H7 (cell line): ENCODE data around the gene MAP1LC3A. TPM values are rescaled to one million over a fixed set of nuclear protein-coding genes. Genes with fewer than 3 reads are reported as not detected.

ENCODE experiments used
- DNase-seq: peaks from one replicate; pipeline ENCODE4 v3.0.0; 2012
- H3K27me3 ChIP-seq: 2 replicates; pipeline ENCODE4 v1.6.0; 2011; ENCODE audit warnings: mild to moderate bottlenecking, low read length; ENCODE audit not compliant: control insufficient read depth, insufficient read depth
- H3K36me3 ChIP-seq: replicated peaks from 2 replicates; pipeline ENCODE4 v1.5.1; 2011; ENCODE audit warnings: low read length; ENCODE audit not compliant: control insufficient read depth, insufficient read depth
- H3K4me3 ChIP-seq: 2 replicates; pipeline ENCODE4 v1.5.1; 2011; ENCODE audit warnings: low read depth, mild to moderate bottlenecking, control low read depth, low read length, moderate library complexity; ENCODE audit not compliant: insufficient read depth
- total RNA-seq: library from RNA; depleted of rRNA; stranded (reverse); fragments of >200 nt; shearing (Covaris generic); gene quantifications from 2 replicates; pipeline ENCODE4 v1.2.3, GENCODE V29; 2014

MAP1LC3A gene
- total RNA-seq, 1 experiment from 2014 or later, result 13.4 TPM

DNA sequence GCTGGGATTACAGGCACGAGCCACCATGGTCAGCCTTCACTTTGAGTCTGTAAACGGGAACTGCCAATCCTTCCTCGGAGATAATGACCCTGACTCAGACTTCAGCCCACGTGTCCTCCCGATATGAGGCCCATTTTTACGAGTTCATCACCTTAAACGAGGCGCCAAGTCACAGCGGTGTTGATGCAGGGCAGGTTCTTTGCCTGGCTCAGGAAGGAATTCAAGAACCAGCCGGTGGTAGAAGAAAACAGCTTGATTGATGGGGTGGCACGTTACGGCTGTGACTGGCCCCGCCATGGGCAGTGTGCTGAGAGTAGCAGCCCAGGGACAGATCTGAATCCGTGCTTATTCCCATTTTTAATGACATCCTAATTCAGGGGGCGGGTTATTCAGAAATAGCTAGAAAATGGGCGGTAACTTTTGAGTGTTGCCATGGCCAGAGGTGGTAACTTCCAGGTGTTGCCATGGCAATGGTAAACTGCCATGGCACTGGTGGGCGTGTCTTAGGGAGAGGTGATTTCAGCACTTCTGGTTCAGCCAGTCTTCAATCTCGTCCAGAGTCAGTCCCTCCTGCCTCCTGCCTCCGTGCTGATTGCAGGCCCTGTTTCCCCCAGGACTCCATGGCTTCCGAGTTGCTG, 9.1 kb upstream of the MAP1LC3A start:
- no peak overlapping the region for H3K4me3 ChIP-seq
- no peaks in the 10 kb centered on the region for H3K36me3 ChIP-seq
- H3K27me3 ChIP-seq, result no peaks in the 10 kb centered on the region
- peak; percentile 83 for DNase-seq

DNA sequence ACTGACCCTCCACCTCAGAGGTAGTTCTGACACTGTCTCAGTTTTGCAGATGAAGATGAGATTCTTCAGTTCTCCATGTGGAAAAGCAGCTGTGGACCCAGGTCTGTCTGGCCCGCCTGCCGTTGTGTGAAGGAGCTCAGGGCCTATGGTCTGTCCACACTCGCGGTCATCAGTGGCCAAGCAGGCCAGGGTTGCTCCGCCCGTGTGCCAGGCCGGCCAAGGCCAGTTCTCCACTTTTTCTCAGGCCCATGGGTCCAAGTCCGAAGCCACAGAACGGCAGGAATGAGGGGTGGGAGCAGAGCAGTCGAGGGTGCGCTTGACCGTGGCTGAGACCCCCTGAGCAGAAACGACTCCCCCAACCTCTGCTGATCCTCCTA, 8.6 kb upstream of the MAP1LC3A start:
- no peaks in the 10 kb centered on the region for H3K27me3 ChIP-seq
- no peaks in the 10 kb centered on the region for H3K36me3 ChIP-seq
- H3K4me3 ChIP-seq, result no peak overlapping the region
- no peak for DNase-seq

DNA sequence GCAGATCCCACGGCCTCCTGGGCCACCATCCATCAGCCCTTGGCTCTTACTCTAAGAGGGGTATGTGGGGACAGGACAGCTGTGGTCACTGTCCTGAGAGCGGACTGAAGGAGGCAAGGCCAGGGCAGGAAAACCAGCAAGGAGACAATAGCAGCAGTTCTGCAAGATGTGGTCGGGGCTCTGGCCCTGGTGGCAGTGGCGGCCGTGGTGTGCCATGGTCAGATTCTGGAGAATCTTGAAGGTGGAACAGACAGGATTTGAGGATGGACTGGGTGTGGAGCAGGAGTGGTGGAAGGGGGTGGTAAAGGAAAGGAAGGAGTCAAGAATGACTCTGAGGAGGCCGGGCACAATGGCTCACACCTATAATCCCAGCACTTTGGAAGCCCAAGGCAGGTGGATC, 5.9 kb upstream of the MAP1LC3A start:
- Histone ChIP-seq H3K27me3 (no peaks in the 10 kb centered on the region), H3K4me3 (no peak overlapping the region), H3K36me3 (no peaks in the 10 kb centered on the region)
- peak; percentile 19 for DNase-seq

DNA sequence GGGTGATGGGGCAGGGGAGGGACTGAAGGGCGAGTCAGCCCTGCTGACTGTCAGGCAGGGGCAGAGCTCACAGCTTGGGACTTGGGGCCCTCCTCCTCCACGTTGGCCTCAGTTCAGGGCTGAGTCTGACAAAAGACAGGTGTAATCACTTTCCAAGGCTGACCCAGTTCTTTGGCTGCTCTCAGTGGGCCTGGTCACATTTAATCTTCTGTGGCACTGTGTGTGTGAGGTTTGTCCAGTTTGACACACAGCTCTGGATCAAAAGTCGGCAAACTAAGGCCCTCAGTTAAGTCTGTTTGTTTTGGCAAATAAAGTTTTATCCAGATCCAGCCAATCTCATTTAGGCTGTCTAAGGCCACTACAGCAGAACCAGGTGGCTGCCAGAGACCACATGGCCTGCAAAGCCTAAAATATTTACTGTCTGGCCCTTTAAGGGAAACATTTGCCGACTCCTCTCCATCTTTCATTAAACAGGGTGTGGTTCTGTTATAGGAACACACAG, 5.1 kb upstream of the MAP1LC3A start:
- peak; percentile 37 for DNase-seq

DNA sequence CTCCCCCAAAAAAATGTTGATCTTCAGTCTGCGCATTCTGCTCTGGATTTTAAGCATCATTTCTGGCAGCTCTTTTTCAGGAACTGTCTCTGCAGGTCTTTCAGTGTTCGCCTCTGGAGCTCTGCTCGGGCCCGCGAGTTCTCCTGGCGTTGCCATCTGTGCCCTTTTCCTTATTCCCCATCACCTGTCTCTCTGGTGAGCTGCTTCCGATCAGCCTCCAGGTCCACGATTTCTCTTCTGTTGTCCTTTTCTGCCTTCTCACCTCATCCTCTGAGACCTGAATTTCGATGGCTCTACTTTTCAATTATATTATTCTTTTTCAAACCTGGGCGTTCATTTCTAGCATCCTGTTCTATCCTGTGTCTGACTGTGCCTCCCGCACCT, 590 bp upstream of the MAP1LC3A start:
- Histone ChIP-seq H3K36me3 (no peaks in the 10 kb centered on the region; the same call in 1 of the 2 replicates), H3K27me3 (no peaks in the 10 kb centered on the region; the same call in 1 of the 2 replicates), H3K4me3 (peak overlapping the region; percentile 64)
- no peak for DNase-seq

More for the DNA sequence above, 5.1 kb upstream of the MAP1LC3A start:
- Histone ChIP-seq H3K36me3 (no peaks in the 10 kb centered on the region), H3K4me3 (no peak overlapping the region), H3K27me3 (no peaks in the 10 kb centered on the region; the same call in 1 of the 2 replicates)

DNA sequence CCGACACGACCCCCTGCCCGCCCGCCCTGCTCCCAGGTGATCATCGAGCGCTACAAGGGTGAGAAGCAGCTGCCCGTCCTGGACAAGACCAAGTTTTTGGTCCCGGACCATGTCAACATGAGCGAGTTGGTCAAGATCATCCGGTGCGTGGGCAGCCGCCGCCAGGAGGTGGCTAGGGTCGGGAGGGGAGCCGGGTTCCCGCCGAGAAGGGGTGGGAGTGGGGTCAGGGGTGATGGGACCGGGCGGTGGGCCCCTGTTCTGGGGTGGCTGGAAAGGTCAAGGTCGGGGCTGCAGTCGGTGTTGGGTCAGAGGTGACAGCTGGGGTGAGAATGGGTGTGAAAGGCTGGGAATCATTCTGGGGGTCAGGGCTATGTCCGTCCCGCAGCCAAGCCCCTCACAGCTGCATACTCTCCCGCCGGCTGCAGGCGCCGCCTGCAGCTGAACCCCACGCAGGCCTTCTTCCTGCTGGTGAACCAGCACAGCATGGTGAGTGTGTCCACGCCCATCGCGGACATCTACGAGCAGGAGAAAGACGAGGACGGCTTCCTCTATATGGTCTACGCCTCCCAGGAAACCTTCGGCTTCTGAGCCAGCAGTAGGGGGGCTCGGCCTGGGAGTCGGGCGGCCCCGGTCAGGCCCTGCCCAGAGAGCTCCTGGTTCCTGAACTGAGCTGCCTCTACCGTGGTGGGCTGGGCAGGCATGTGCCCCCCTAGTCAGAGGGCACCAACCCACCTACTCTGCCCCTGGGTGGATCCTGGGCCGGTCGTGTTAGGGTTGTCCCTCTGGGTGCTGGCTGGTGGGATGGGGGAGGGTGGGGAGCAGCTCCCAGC, 1.0 kb downstream of the MAP1LC3A start:
- Histone ChIP-seq H3K27me3 (no peaks in the 10 kb centered on the region; the same call in 1 of the 2 replicates), H3K4me3 (peak overlapping the region; percentile 64), H3K36me3 (peaks cover 1% of the 10 kb centered on the region)
- DNase-seq, result peak; percentile 70

DNA sequence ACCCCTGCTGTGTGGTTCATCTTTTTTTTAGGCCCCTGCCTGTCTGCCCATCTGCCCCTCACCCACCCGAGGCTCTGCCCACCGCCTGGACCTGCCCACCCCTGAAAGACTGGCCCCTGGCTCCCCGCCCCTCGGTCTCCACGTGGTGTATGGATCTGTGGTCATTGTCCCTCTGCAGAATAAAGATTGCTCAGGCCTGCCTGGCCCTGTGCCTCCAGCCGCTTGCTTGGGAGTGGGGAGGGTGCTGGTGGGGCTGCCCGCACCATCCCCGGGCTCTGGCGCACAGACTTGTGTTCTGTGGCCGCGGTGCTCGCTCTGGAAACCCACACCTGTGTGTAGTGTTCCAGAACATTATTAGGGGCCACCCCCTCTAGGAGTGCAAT, 1.6 kb downstream of the MAP1LC3A start:
- DNase-seq, result no peak
- H3K27me3 ChIP-seq, result no peaks in the 10 kb centered on the region; the same call in 1 of the 2 replicates
- H3K4me3 ChIP-seq, result no peak overlapping the region
- peaks cover 1% of the 10 kb centered on the region for H3K36me3 ChIP-seq

DNA sequence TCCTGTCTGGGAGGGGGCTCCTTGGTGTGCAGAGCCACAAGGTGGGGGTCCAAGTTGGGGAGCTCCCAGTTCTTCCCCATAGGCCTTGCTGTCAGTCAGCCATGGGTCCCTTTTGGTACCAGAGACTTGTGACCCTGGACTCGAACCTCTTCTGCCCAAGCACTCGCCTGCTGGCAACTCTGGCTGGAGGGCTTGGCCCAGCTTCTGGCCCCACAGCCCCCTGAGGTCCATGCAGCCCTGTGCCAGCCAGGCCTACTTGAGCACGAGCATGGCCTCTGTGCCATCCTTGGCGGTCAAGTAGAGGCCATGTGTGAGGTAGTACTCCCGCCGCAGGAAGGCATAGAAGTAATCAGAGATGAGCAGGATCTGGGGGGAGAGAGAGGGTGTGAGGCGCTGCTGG, 2.1 kb downstream of the MAP1LC3A start:
- DNase-seq, result no peak
- H3K27me3 ChIP-seq, result no peaks in the 10 kb centered on the region; the same call in 1 of the 2 replicates
- H3K36me3 ChIP-seq, result peaks cover 1% of the 10 kb centered on the region
- no peak overlapping the region for H3K4me3 ChIP-seq

DNA sequence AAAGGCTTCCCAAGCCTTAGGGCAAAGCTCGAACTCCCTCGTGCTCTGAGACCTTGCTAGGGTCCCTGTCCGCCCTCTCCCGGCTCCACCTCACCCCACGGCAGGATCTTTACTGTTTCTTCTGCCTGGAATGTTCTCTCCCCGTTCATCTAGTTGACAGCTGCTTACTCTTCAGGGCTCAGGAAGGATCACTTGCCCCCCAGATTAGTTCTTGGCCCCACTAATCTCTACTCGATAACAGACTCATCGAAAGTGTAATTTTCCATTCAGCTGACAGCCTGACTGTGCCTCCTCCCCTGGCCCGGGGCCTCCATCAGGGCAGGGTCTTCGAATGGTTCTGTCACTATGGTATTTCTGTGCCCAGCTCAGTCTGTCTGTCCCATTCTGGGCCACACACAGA, 3.1 kb downstream of the MAP1LC3A start:
- no peak for DNase-seq
- no peak overlapping the region for H3K4me3 ChIP-seq
- H3K36me3 ChIP-seq, result peaks cover 1% of the 10 kb centered on the region
- H3K27me3 ChIP-seq, result no peaks in the 10 kb centered on the region; the same call in 1 of the 2 replicates

DNA sequence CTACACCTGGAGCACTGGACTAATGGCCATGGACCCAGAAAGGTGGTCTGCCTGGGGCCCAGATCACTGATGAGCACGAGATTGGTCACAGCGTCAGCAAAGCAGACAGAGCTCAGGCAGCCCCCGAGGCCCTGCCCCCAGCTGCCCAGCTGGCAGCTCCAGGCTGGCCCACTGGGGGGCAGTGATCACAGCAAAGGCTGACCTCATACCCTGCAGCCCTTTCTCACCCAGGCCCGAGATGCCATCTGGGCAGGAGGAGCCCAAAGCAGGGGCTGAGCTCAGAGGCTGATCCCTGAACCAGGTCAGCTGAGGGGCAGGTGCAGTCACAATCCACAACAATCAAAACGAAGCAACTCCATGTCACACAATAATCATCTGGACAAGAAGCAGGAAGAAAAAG, 4.1 kb downstream of the MAP1LC3A start:
- no peaks in the 10 kb centered on the region; the same call in 1 of the 2 replicates for H3K27me3 ChIP-seq
- H3K36me3 ChIP-seq, result peaks cover 1% of the 10 kb centered on the region
- no peak overlapping the region for H3K4me3 ChIP-seq
- peak; percentile 86 for DNase-seq

DNA sequence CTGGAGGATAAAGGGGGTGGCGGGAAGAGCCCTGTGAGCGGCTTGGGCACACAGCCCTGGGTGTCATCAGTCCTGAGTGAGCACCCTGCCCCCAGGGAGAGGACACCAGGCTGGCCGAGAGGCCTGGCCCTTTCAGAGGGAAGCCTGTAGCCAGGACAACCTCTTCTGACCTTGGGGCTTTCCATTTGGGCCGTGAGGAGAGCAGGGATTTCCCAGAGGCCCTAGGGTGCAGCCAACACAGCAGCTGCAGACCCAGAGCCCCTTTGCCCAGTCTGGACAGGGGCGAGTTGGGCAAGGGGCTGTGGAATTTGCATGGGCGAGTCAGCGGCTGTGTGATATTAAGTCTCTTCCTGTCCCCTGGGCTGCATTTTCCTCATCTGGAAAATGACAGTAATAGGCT, 6.3 kb downstream of the MAP1LC3A start:
- H3K27me3 ChIP-seq, result no peaks in the 10 kb centered on the region
- H3K36me3 ChIP-seq, result peaks cover 1% of the 10 kb centered on the region
- DNase-seq, result no peak
- H3K4me3 ChIP-seq, result no peak overlapping the region

DNA sequence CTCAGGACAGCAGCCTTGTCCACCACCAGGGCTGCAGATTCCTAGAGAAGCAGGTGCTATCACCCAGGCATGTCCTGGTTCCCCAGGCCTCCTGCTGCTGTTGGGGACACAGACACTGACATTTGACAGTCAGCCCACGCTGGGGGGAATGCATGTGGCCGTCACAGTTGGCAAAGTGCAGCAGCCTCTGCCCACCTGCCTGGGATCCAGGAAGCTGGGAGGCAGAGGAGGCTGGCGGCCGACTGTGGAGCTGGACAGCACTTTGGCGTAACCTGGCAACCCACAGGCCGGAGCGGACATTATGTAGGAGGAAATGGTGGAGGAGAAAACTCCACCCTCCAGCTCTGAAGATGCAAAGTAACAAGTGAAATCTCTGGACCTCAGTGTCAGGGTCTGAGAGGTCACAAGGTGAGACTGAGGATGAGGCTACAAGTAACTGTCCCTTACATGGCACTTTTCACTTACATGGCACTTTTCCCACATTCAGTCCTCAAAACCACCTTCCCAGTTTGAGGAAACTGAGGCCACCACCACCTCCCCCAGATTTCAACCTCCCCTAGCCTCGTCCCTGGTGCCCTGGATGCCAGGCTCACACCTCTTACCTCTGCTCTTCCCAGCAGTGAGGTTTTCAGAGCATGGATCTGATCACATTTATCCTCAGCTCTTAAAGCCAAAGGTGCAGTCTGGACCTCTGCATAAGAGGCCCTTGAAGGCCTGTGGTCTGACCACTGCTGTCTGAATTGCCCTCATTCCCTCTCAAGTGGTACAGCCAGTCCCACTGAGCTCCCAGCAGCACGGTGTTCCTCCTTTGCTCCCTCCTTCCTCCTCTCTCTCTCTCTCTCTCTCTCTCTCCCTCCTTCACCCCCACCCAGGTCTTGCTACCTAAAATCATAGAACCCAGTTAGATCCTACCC, 8.7 kb downstream of the MAP1LC3A start:
- H3K4me3 ChIP-seq, result no peak overlapping the region
- no peak for DNase-seq
- no peaks in the 10 kb centered on the region for H3K27me3 ChIP-seq
- H3K36me3 ChIP-seq, result peaks cover 1% of the 10 kb centered on the region

DNA sequence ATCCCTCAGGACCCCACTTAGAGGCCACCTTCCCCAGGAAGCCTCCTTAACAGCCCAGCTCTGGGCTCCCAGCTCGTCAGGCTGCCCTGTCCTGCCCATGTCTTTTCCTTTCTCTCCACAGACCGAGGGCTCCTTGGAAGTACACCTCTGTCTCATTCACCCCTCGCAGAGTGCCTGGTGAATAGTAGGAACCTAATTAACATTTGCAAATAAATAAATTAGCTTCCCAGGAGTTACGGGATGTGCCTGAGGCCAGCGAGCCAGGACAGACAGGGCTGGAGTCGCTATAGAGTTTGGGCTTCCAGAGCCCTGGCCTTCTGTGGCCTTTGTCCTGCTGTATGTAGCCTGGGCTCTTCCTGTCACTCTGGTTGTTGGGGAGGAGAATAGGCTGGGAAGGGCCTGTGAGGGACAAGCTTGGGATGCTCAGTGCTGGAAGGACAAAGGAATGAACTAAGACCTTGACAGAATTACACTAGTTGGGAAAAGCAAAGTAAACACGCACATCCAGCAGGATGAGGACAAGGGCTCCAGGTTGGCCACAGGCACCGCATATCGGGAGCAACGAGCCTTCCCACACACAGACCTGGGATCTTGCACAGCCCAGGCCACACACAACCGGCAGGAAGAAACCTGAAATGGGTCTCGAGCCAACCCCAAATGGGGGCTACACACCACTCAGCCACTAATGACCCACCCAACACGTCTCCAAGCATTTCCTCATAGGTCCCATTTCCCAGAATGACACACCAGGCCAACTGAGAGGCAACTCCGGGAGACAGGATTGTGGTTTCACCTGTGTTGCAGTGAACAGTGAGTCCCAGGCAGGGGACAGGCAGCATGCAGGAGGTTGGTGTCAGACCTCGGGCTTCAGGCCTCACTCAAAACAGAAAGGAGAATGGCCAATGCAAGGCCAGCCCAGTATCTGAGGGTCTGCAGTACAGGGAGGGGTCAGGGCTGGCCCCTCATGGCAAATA, 9.7 kb downstream of the MAP1LC3A start:
- no peaks in the 10 kb centered on the region for H3K27me3 ChIP-seq
- DNase-seq, result no peak
- H3K4me3 ChIP-seq, result no peak overlapping the region
- peaks cover 1% of the 10 kb centered on the region for H3K36me3 ChIP-seq
